Ectodermal cell (in vitro differentiated cells): ENCODE measurements around the gene ST6GAL2.

Source experiments
- H3K27ac ChIP-seq: 2 replicates; pipeline ENCODE4 v1.7.0; 2013; ENCODE audit warnings: mild to moderate bottlenecking, low read depth, low read length; ENCODE audit not compliant: insufficient read depth, poor library complexity, severe bottlenecking
- H3K27me3 ChIP-seq: 2 replicates; pipeline ENCODE4 v1.7.0; 2013; ENCODE audit warnings: mild to moderate bottlenecking, low read length; ENCODE audit not compliant: insufficient read depth, control insufficient read depth, poor library complexity, severe bottlenecking
- H3K36me3 ChIP-seq: one replicate; pipeline ENCODE4 v1.7.0; 2013; ENCODE audit warnings: low read length; ENCODE audit not compliant: control insufficient read depth, insufficient read depth
- H3K4me1 ChIP-seq: one replicate; pipeline ENCODE4 v1.7.0; 2013; ENCODE audit warnings: low read length; ENCODE audit not compliant: control insufficient read depth, insufficient read depth
- H3K4me3 ChIP-seq: 2 replicates; pipeline ENCODE4 v1.7.0; 2013; ENCODE audit warnings: low read depth, low read length, control low read depth; ENCODE audit not compliant: insufficient read depth
- H3K9me3 ChIP-seq: 2 replicates; pipeline ENCODE4 v1.7.0; 2013; ENCODE audit warnings: mild to moderate bottlenecking, low read length, moderate library complexity; ENCODE audit not compliant: control insufficient read depth
- WGBS, 2 experiments: methylation state at CpG; one replicate each; pipeline ENCODE4 v1.1.7; 2013; ENCODE audit warnings: missing lambda C conversion rate in 2 of 2; 5-methylcytosine and 5-hydroxymethylcytosine counted together

ST6GAL2 gene

DNA sequence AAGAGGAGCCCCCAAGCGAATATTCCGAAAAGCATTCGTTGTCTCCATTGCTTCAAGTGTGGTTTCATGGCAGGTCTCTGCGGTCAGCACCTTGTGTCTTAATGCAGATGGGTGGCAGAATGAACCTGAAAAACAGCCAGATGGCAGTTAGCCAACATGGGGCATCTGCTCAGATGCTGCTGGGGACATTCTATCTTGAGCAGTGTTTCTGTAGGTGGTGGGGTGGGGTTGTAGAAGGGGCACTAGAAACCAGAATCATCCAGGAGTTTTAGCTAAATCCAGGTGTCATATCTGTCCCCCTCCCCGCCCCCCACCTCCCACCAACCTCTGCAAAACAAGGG, 42.1 kb downstream of the ST6GAL2 start:
- 87 to 98% methylated on average over 4 to 5 of the region's 5 CpGs for WGBS, 2 experiments
- Histone ChIP-seq H3K36me3 (no peaks in the 10 kb centered on the region), H3K4me1 (peaks cover 14% of the 10 kb centered on the region), H3K4me3 (no peak overlapping the region), H3K27me3 (no peaks in the 10 kb centered on the region), H3K27ac (no peak overlapping the region), H3K9me3 (no peaks in the 10 kb centered on the region)

- H3K9me3 ChIP-seq, result no peaks in the 10 kb centered on the region
- peaks cover 8% of the 10 kb centered on the region for H3K4me1 ChIP-seq
- no peaks in the 10 kb centered on the region for H3K36me3 ChIP-seq
- WGBS, 2 experiments, result 95 to 96% methylated on average over 63 of the region's 63 CpGs
- no peak overlapping the region for H3K27ac ChIP-seq
- no peaks in the 10 kb centered on the region for H3K27me3 ChIP-seq
- no peak overlapping the region for H3K4me3 ChIP-seq
Measured at GRCh38 chr2:106843001-106843909, 42.7 kb downstream of the ST6GAL2 start.

- Histone ChIP-seq H3K9me3 (no peaks in the 10 kb centered on the region), H3K36me3 (no peaks in the 10 kb centered on the region), H3K27ac (no peak overlapping the region), H3K27me3 (no peaks in the 10 kb centered on the region), H3K4me3 (no peak overlapping the region), H3K4me1 (no peaks in the 10 kb centered on the region)
- 90 to 94% methylated on average over 7 of the region's 7 CpGs for WGBS, 2 experiments
Measured at GRCh38 chr2:106841886-106842645, 43.9 kb downstream of the ST6GAL2 start.

- 91 to 96% methylated on average over 2 of the region's 2 CpGs for WGBS, 2 experiments
- H3K4me3 ChIP-seq, result no peak overlapping the region
Measured at GRCh38 chr2:106840818-106841217, 45.1 kb downstream of the ST6GAL2 start.

DNA sequence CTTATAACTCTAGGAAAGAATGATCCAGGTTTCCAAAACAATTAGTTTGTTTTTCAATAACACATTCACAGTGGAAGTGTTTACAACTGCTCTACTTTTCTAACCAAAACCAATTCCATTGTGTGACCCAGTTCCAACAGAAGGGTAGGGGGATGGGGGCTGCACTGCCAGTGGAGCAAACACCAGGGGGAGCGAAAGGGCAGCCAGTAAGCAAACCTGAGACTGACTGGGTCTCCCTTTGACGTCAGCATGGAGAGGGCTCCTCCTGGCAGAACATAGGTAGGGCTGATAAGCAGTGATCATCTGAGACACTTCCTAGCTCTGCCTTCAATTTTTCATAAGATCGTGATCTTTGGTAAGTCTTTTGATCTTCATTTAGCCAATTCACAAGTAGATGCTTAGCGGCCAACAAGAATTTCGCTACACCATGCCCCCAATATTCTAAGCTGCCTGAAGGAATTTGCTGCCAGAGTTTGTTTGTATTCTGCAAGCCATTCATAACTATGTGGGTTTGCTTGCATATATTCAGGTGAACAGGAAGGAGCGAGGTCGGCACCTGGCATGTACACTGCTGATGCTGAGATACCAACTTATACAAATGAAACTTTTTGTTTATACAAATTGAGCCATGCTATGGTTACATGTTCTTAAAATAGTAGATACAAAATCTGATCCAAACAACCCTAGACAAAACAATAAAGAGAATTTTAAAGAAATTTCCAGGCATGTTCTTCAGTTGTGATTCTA, 45.9 kb downstream of the ST6GAL2 start:
- H3K4me1 ChIP-seq, result no peaks in the 10 kb centered on the region
- H3K27ac ChIP-seq, result no peak overlapping the region
- WGBS, 2 experiments, result 58 to 64% methylated on average over 5 to 7 of the region's 7 CpGs

More at GRCh38 chr2:106840818-106841217, 45.1 kb downstream of the ST6GAL2 start:
- Histone ChIP-seq H3K27ac (no peak overlapping the region), H3K27me3 (no peaks in the 10 kb centered on the region), H3K36me3 (no peaks in the 10 kb centered on the region), H3K4me1 (no peaks in the 10 kb centered on the region), H3K9me3 (no peaks in the 10 kb centered on the region)

GRCh38 chr2:106833256-106833655, 52.7 kb downstream of the ST6GAL2 start:
- Histone ChIP-seq H3K27ac (no peak overlapping the region), H3K9me3 (no peaks in the 10 kb centered on the region), H3K27me3 (no peaks in the 10 kb centered on the region), H3K36me3 (no peaks in the 10 kb centered on the region), H3K4me3 (no peak overlapping the region), H3K4me1 (no peaks in the 10 kb centered on the region)
- 93 to 98% methylated on average over 2 to 3 of the region's 3 CpGs for WGBS, 2 experiments

More for the DNA sequence above, 45.9 kb downstream of the ST6GAL2 start:
- Histone ChIP-seq H3K9me3 (no peaks in the 10 kb centered on the region), H3K36me3 (no peaks in the 10 kb centered on the region), H3K4me3 (no peak overlapping the region), H3K27me3 (no peaks in the 10 kb centered on the region)

GRCh38 chr2:106831816-106832569, 54.0 kb downstream of the ST6GAL2 start:
- Histone ChIP-seq H3K36me3 (no peaks in the 10 kb centered on the region), H3K4me1 (no peaks in the 10 kb centered on the region), H3K27me3 (no peaks in the 10 kb centered on the region), H3K27ac (no peak overlapping the region), H3K4me3 (no peak overlapping the region), H3K9me3 (no peaks in the 10 kb centered on the region)
- 83 to 84% methylated on average over 4 to 6 of the region's 6 CpGs for WGBS, 2 experiments

DNA sequence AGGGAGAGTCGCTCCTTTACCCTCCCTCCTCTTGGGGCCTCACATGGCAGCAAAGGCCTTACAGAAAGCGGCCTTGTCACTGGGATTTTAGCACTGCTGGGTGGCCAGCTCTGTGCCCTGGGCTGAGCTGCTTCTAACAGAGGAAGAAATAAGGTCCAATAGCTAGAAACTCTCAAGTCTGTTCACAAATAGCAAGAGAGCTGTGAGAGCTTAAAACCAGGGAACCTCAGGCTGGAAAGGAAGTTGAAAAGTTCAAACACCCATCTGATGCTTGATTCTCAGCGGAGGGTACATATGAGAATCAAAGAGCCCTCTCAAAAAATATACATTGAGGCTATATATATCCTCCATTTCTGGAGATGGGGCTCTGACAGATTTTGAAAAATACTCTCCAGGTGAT, 54.7 kb downstream of the ST6GAL2 start:
- Histone ChIP-seq H3K4me1 (no peaks in the 10 kb centered on the region), H3K4me3 (no peak overlapping the region), H3K27ac (no peak overlapping the region), H3K36me3 (peaks cover 4% of the 10 kb centered on the region), H3K27me3 (no peaks in the 10 kb centered on the region), H3K9me3 (no peaks in the 10 kb centered on the region)
- WGBS, 2 experiments, result 93 to 97% methylated on average over 3 of the region's 3 CpGs

GRCh38 chr2:106830191-106830590, 55.8 kb downstream of the ST6GAL2 start:
- H3K4me3 ChIP-seq, result no peak overlapping the region
- H3K36me3 ChIP-seq, result peaks cover 9% of the 10 kb centered on the region
- H3K27ac ChIP-seq, result no peak overlapping the region
- no peaks in the 10 kb centered on the region for H3K4me1 ChIP-seq
- H3K9me3 ChIP-seq, result no peaks in the 10 kb centered on the region
- H3K27me3 ChIP-seq, result no peaks in the 10 kb centered on the region
- 94 to 96% methylated on average over 7 of the region's 7 CpGs for WGBS, 2 experiments
